CD4-positive, alpha-beta T cell treated with Interleukin-17A for 4 hours (primary cell): ENCODE results near the gene ADAMTS6.
A peak's percentile ranks its signal among the peaks of the same experiment; 100 is the strongest.

ENCODE experiments used
- DNase-seq: peaks from one replicate; pipeline ENCODE4 v3.0.0-alpha.2; 2020; ENCODE audit warnings: mixed read lengths

ADAMTS6 gene

GRCh38 chr5:65100911-65101631 is 380.6 kb downstream of the ADAMTS6 start:
- DNase-seq, result peak; percentile 42
